Neuronal stem cell (in vitro differentiated cells): ENCODE measurements around the gene ZNF101.

Experiments
- DNase-seq: peaks from one replicate; pipeline ENCODE4 v3.0.0-alpha.2; 2013; ENCODE audit warnings: low spot score
- H2AFZ ChIP-seq: one replicate; pipeline ENCODE4 v1.6.1; 2013; ENCODE audit warnings: mild to moderate bottlenecking, low read length, inconsistent platforms
- H2AK5ac ChIP-seq: 2 replicates; pipeline ENCODE4 v1.6.1; 2013; ENCODE audit warnings: low read depth, mild to moderate bottlenecking, inconsistent platforms, low read length, moderate library complexity, mixed read lengths
- H2BK120ac ChIP-seq: 2 replicates; pipeline ENCODE4 v1.6.1; 2013; ENCODE audit warnings: low read depth, mild to moderate bottlenecking, inconsistent platforms, low read length, moderate library complexity, mixed read lengths
- H2BK12ac ChIP-seq: one replicate; pipeline ENCODE4 v1.6.1; 2013; ENCODE audit warnings: low read length, inconsistent platforms
- H2BK15ac ChIP-seq: 2 replicates; pipeline ENCODE4 v1.6.1; 2013; ENCODE audit warnings: mild to moderate bottlenecking, low read length, inconsistent platforms, mixed read lengths
- H2BK5ac ChIP-seq: one replicate; pipeline ENCODE4 v1.6.1; 2013; ENCODE audit warnings: inconsistent platforms, mild to moderate bottlenecking, low read length, moderate library complexity
- H3K14ac ChIP-seq: one replicate; pipeline ENCODE4 v1.6.1; 2013; ENCODE audit warnings: low read length, inconsistent platforms
- H3K18ac ChIP-seq: 2 replicates; pipeline ENCODE4 v1.6.1; 2013; ENCODE audit warnings: low read length, inconsistent platforms
- H3K23ac ChIP-seq: 2 replicates; pipeline ENCODE4 v1.6.1; 2013; ENCODE audit warnings: low read depth, mild to moderate bottlenecking, mixed read lengths, low read length, inconsistent platforms; ENCODE audit not compliant: poor library complexity
- H3K27ac ChIP-seq: replicated peaks from 3 replicates; pipeline ENCODE4 v1.5.1; 2013; ENCODE audit warnings: low read length, inconsistent platforms
- H3K27me3 ChIP-seq, 3 experiments: 2 replicates each; pipeline ENCODE4 v1.6.1; 2013; ENCODE audit warnings: low read length in 3 of 3, mild to moderate bottlenecking in 2 of 3, inconsistent platforms in 1 of 3, low read depth in 1 of 3, mixed read lengths in 1 of 3, moderate library complexity in 1 of 3; ENCODE audit not compliant: control insufficient read depth in 3 of 3, insufficient read depth in 3 of 3
- H3K36me3 ChIP-seq, 2 donors: replicated peaks in 1 of 2; 2 replicates each; pipeline ENCODE4 v1.6.1; 2013; ENCODE audit warnings: low read length in 2 of 2; ENCODE audit not compliant: control insufficient read depth in 2 of 2, insufficient read depth in 2 of 2
- H3K4ac ChIP-seq: 2 replicates; pipeline ENCODE4 v1.6.1; 2013; ENCODE audit warnings: inconsistent platforms, mild to moderate bottlenecking, low read length, moderate library complexity
- H3K4me1 ChIP-seq, 2 donors: 1 replicate in 1 of 2; 2 replicates in 1 of 2; pipeline ENCODE4 v1.6.1; 2013; ENCODE audit warnings: low read length in 2 of 2, low read depth in 1 of 2; ENCODE audit not compliant: control insufficient read depth in 2 of 2, insufficient read depth in 1 of 2
- H3K4me2 ChIP-seq: one replicate; pipeline ENCODE4 v1.6.1; 2013; ENCODE audit warnings: mild to moderate bottlenecking, low read length, inconsistent platforms; ENCODE audit not compliant: insufficient read depth, poor library complexity, severe bottlenecking
- H3K4me3 ChIP-seq, 2 donors: 2 replicates each; pipeline ENCODE4 v1.5.1; 2013; ENCODE audit warnings: low read length in 2 of 2, mild to moderate bottlenecking in 2 of 2, inconsistent platforms in 1 of 2, moderate library complexity in 1 of 2
- H3K79me1 ChIP-seq: one replicate; pipeline ENCODE4 v1.6.1; 2013; ENCODE audit warnings: low read depth, mild to moderate bottlenecking, inconsistent platforms, low read length, moderate library complexity
- H3K9ac ChIP-seq: one replicate; pipeline ENCODE4 v1.6.1; 2013; ENCODE audit warnings: mild to moderate bottlenecking, low read depth, low read length, inconsistent platforms; ENCODE audit not compliant: poor library complexity
- H3K9me3 ChIP-seq, 2 donors: replicated peaks in 1 of 2; 2 replicates each; pipeline versions ENCODE3 to v1.6.1; 2013; ENCODE audit warnings: low read length in 2 of 2, mild to moderate bottlenecking in 2 of 2, inconsistent platforms in 1 of 2, low read depth in 1 of 2, mixed read lengths in 1 of 2, moderate library complexity in 1 of 2; ENCODE audit not compliant: control insufficient read depth in 2 of 2, insufficient read depth in 1 of 2
- H4K8ac ChIP-seq: one replicate; pipeline ENCODE4 v1.6.1; 2013; ENCODE audit warnings: low read depth, mild to moderate bottlenecking, inconsistent platforms, low read length, moderate library complexity
- H4K91ac ChIP-seq: one replicate; pipeline ENCODE4 v1.6.1; 2013; ENCODE audit warnings: low read length, low read depth, mild to moderate bottlenecking, inconsistent platforms; ENCODE audit not compliant: poor library complexity
- WGBS, 2 donors: extraction: QIAGEN DNeasy Blood & Tissue Kit; methylation state at CpG; one replicate each; pipeline ENCODE4 v1.1.7; 2013; ENCODE audit warnings: missing lambda C conversion rate in 2 of 2, mixed read lengths in 1 of 2; ENCODE audit not compliant: insufficient read length in 2 of 2, insufficient replicate concordance in 1 of 2; ENCODE audit errors: extremely low coverage in 2 of 2; 5-methylcytosine and 5-hydroxymethylcytosine counted together

Gene ZNF101

DNA sequence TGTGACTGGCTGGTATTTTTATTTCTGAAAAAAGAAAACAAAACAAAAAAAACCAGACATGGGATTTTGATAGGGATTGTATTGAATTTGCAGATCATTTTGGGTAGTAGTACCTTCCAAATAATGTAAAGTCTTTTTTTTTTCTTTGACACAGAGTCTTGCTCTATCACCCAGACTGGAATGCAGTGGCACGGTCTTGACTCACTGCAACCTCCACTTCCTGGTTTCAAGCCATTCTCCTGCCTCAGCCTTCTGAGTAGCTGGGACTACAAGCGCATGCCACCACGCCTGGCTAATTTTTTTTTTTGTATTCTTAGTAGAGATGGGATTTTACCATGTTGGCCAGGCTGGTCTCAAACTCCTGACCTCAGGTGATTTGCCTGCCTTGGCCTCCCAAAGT, 4.2 kb downstream of the ZNF101 start:
- H2BK120ac ChIP-seq = no peak overlapping the region
- H3K4me3 ChIP-seq = no peak overlapping the region
- no peak overlapping the region for H2BK12ac ChIP-seq
- H3K4ac ChIP-seq = no peak overlapping the region
- H3K9me3 ChIP-seq = peaks cover 4 to 78% of the 10 kb centered on the region in 2 donors
- H3K4me2 ChIP-seq = no peak overlapping the region
- H3K27ac ChIP-seq = no peak overlapping the region
- H3K14ac ChIP-seq = no peak overlapping the region
- H3K23ac ChIP-seq = no peak overlapping the region
- peaks cover 3 to 6% of the 10 kb centered on the region in 2 donors for H3K4me1 ChIP-seq
- peaks cover 3 to 69% of the 10 kb centered on the region in 2 donors for H3K36me3 ChIP-seq
- H2BK15ac ChIP-seq = no peak overlapping the region
- no CpG with 5 or more reads among the region's 3 CpGs for WGBS, 2 donors
- no peak overlapping the region for H2AK5ac ChIP-seq
- DNase-seq = no peak
- H4K91ac ChIP-seq = no peak overlapping the region
- H3K18ac ChIP-seq = no peak overlapping the region
- H2AFZ ChIP-seq = no peak overlapping the region
- no peak overlapping the region for H3K9ac ChIP-seq
- no peak overlapping the region for H2BK5ac ChIP-seq
- peaks cover 6% of the 10 kb centered on the region for H3K79me1 ChIP-seq
- no peaks in the 10 kb centered on the region for H3K27me3 ChIP-seq
- H4K8ac ChIP-seq = no peak overlapping the region

DNA sequence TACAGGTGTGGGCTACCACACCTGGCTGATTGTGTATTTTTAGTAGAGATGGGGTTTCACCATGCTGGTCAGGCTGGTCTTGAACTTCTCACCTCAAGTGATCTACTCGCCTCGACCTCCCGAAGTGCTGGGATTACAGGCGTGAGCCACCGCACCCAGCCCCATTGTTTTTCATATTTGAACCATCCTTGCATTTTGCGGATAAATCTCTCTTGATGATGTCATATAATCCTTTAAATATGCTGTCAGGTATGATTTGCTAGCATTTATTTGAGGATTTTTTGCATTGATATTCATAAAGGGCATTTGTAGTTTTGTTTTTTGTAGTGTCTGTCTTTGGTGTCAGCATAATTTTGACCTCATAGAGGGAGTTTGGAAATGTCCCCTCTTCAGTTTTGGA, 5.7 kb downstream of the ZNF101 start:
- Histone ChIP-seq H3K27ac (no peak overlapping the region), H3K36me3 (peaks cover 8 to 84% of the 10 kb centered on the region in 2 donors), H2BK120ac (no peak overlapping the region), H3K4me1 (peaks cover 0 to 2% of the 10 kb centered on the region in 2 donors), H3K79me1 (peaks cover 2% of the 10 kb centered on the region), H3K9ac (no peak overlapping the region), H2AFZ (no peak overlapping the region), H3K9me3 (peaks cover 9 to 92% of the 10 kb centered on the region in 2 donors), H2BK12ac (no peak overlapping the region), H3K27me3 (no peaks in the 10 kb centered on the region), H4K8ac (no peak overlapping the region), H4K91ac (no peak overlapping the region), H2BK5ac (no peak overlapping the region), H3K4me2 (no peak overlapping the region), H3K4ac (no peak overlapping the region), H2BK15ac (no peak overlapping the region), H3K23ac (no peak overlapping the region), H3K14ac (no peak overlapping the region), H2AK5ac (no peak overlapping the region), H3K4me3 (no peak overlapping the region), H3K18ac (no peak overlapping the region)
- no CpG with 5 or more reads among the region's 6 CpGs for WGBS, 2 donors
- DNase-seq = no peak

- Histone ChIP-seq H3K9ac (no peak overlapping the region), H3K14ac (no peak overlapping the region), H2BK120ac (no peak overlapping the region), H3K18ac (no peak overlapping the region), H3K4me3 (no peak overlapping the region), H2AFZ (no peak overlapping the region), H3K27ac (no peak overlapping the region), H2AK5ac (no peak overlapping the region), H3K79me1 (no peaks in the 10 kb centered on the region), H4K91ac (no peak overlapping the region), H2BK15ac (no peak overlapping the region), H4K8ac (no peak overlapping the region), H3K36me3 (peaks cover 18 to 92% of the 10 kb centered on the region in 2 donors), H3K4me2 (no peak overlapping the region), H3K27me3 (no peaks in the 10 kb centered on the region), H3K9me3 (peaks cover 12 to 93% of the 10 kb centered on the region in 2 donors), H3K4me1 (no peaks in the 10 kb centered on the region), H2BK12ac (no peak overlapping the region), H3K23ac (no peak overlapping the region), H3K4ac (no peak overlapping the region), H2BK5ac (no peak overlapping the region)
- DNase-seq = no peak
- WGBS, 2 donors = no CpG with 5 or more reads among the region's 7 CpGs
These were observed 8.9 kb downstream of the ZNF101 start for GRCh38 chr19:19677579-19677978.

- Histone ChIP-seq H4K8ac (no peak overlapping the region), H3K27me3 (no peaks in the 10 kb centered on the region), H4K91ac (no peak overlapping the region), H3K14ac (no peak overlapping the region), H3K36me3 (peaks cover 18 to 83% of the 10 kb centered on the region in 2 donors), H3K23ac (no peak overlapping the region), H2AK5ac (no peak overlapping the region), H3K9ac (no peak overlapping the region), H3K18ac (no peak overlapping the region), H2BK5ac (no peak overlapping the region), H3K79me1 (no peaks in the 10 kb centered on the region), H3K4me1 (no peaks in the 10 kb centered on the region), H3K9me3 (peaks cover 14 to 88% of the 10 kb centered on the region in 2 donors), H2AFZ (no peak overlapping the region), H3K4me2 (no peak overlapping the region), H3K4me3 (no peak overlapping the region), H3K27ac (no peak overlapping the region), H2BK12ac (no peak overlapping the region), H2BK120ac (no peak overlapping the region), H3K4ac (no peak overlapping the region), H2BK15ac (no peak overlapping the region)
- no CpG with 5 or more reads among the region's 20 CpGs for WGBS, 2 donors
- DNase-seq = no peak
These were observed 10.8 kb downstream of the ZNF101 start for GRCh38 chr19:19679176-19680073.
